Panc1 (cell line): ENCODE results near the gene SIRPB1. TPM values are rescaled to one million over a fixed set of nuclear protein-coding genes. Genes with fewer than 3 reads are reported as not detected.

ENCODE experiments used
- ATAC-seq: fragments of 200-7000 bp; cut with Tn5 transposase; 2 replicates; pipeline ENCODE4 v1.9.1; 2020; ENCODE audit warnings: mild to moderate bottlenecking, moderate library complexity
- BruUV-seq: library from RNA; stranded (reverse); fragments of 400-500 nt; replicated peaks from 2 replicates; lab custom pipeline; 2021; lab: Mats Ljungman, UMichigan
- CTCF ChIA-PET: fragments of 300-600 bp; sonication (Branson Sonifier 250); formaldehyde crosslinking; loops from one replicate; lab custom pipeline; 2022; ENCODE audit warnings: antibody characterized with exemption; lab: Charles Lee
- POLR2A ChIA-PET: fragments of 300-600 bp; sonication (Branson Sonifier 250); formaldehyde crosslinking; loops from one replicate; lab custom pipeline; 2022; ENCODE audit warnings: antibody characterized with exemption; lab: Charles Lee
- DNase-seq: peaks from one replicate; pipeline ENCODE4 v3.0.0-alpha.2; 2010; ENCODE audit warnings: low read depth, low spot score
- H3K27ac ChIP-seq: 2 replicates; pipeline ENCODE4 v1.5.1; 2011; ENCODE audit warnings: mild to moderate bottlenecking, low read length, inconsistent platforms
- H3K27me3 ChIP-seq: fragments of 200-500 bp; sonication (Bioruptor generic); 2 replicates; pipeline ENCODE4 v1.6.0; 2014; ENCODE audit warnings: low read length, inconsistent platforms; ENCODE audit not compliant: control insufficient read depth, insufficient read depth
- H3K36me3 ChIP-seq: fragments of 200-500 bp; sonication (Bioruptor generic); 2 replicates; pipeline ENCODE4 v1.5.1; 2014; ENCODE audit warnings: inconsistent platforms, mild to moderate bottlenecking, low read length, moderate library complexity; ENCODE audit not compliant: control insufficient read depth, insufficient read depth
- H3K4me1 ChIP-seq: 2 replicates; pipeline ENCODE4 v1.5.1; 2011; ENCODE audit warnings: inconsistent platforms, mild to moderate bottlenecking, low read length, moderate library complexity; ENCODE audit not compliant: control insufficient read depth, insufficient read depth
- H3K4me3 ChIP-seq, 2 experiments: 2 replicates each; pipeline ENCODE4 v1.5.1; 2011 to 2012; ENCODE audit warnings: low read depth in 2 of 2, low read length in 2 of 2, mild to moderate bottlenecking in 2 of 2, inconsistent platforms in 1 of 2, moderate library complexity in 1 of 2
- H3K9me3 ChIP-seq: fragments of 200-500 bp; sonication (Bioruptor generic); 2 replicates; pipeline ENCODE4 v1.5.1; 2014; ENCODE audit warnings: low read depth, mild to moderate bottlenecking, inconsistent platforms, low read length, moderate library complexity; ENCODE audit not compliant: control insufficient read depth, insufficient read depth
- POLR2AphosphoS5 ChIP-seq: IDR thresholded peaks from 2 replicates; pipeline ENCODE4 v1.6.1; 2012; ENCODE audit warnings: mild to moderate bottlenecking, low read depth, low read length, moderate library complexity
- REST ChIP-seq, 2 experiments: IDR thresholded peaks; 2 replicates each; pipeline ENCODE4 v1.6.1; 2011 to 2012; ENCODE audit warnings: low read depth in 2 of 2, control low read depth in 1 of 2, low read length in 1 of 2, mild to moderate bottlenecking in 1 of 2, moderate library complexity in 1 of 2; ENCODE audit not compliant: insufficient read depth in 1 of 2
- SIN3A ChIP-seq: IDR thresholded peaks from 2 replicates; pipeline ENCODE4 v1.6.1; 2012; ENCODE audit warnings: low read depth, mild to moderate bottlenecking, low read length, moderate library complexity, borderline replicate concordance; ENCODE audit not compliant: insufficient read depth
- TCF7L2 ChIP-seq: IDR thresholded peaks from 2 replicates; pipeline ENCODE4 v1.6.1; 2011; ENCODE audit warnings: mild to moderate bottlenecking, low read depth, low read length, inconsistent platforms
- in situ Hi-C: cut with HindIII; loops from 2 replicates; pipeline ENCODE4 v1.10.0; 2016; ENCODE audit warnings: low sequenced_read_pairs, low pct_unique_long_range_greater_than_20kb
- intact Hi-C: fragments of 100-400 bp; cut with micrococcal nuclease; formaldehyde crosslinking; loops from one replicate; pipeline ENCODE4 v1.10.0; 2022; ENCODE audit not compliant: unreplicated experiment
- total RNA-seq: library from RNA; stranded (reverse); gene quantifications from one replicate; pipeline ENCODE4 v1.2.1, GENCODE V29; 2021; ENCODE audit not compliant: unreplicated experiment
- TF ChIP-seq, protein P1 (sequence below): fragments of 450-650 bp; IDR thresholded peaks from 2 replicates; pipeline ENCODE4 v1.5.1; 2017; ENCODE audit warnings: mild to moderate bottlenecking

SIRPB1 gene
- total RNA-seq, 1 experiment from 2014 or later = 0.72 TPM

- DNase-seq (no peak), ATAC-seq (no peak)
- Histone ChIP-seq H3K9me3 (no peaks in the 10 kb centered on the region), H3K27ac (no peak overlapping the region), H3K27me3 (peaks cover 4% of the 10 kb centered on the region), H3K4me3 (no peak overlapping the region), H3K36me3 (no peaks in the 10 kb centered on the region), H3K4me1 (no peaks in the 10 kb centered on the region; the same call in 1 of the 2 replicates)
- POLR2A ChIA-PET = no interaction called here
- BruUV-seq = no TSS peak
- TF ChIP-seq REST (IDR thresholded peaks at IDR 0.05; ENCODE audit: insufficient read depth in 1 of 2, low read depth in 2 of 2, low read length in 1 of 2) (no peak), SIN3A (no peak), POLR2AphosphoS5 (no peak), TCF7L2 (no peak)
- TF ChIP-seq, protein P1, sequence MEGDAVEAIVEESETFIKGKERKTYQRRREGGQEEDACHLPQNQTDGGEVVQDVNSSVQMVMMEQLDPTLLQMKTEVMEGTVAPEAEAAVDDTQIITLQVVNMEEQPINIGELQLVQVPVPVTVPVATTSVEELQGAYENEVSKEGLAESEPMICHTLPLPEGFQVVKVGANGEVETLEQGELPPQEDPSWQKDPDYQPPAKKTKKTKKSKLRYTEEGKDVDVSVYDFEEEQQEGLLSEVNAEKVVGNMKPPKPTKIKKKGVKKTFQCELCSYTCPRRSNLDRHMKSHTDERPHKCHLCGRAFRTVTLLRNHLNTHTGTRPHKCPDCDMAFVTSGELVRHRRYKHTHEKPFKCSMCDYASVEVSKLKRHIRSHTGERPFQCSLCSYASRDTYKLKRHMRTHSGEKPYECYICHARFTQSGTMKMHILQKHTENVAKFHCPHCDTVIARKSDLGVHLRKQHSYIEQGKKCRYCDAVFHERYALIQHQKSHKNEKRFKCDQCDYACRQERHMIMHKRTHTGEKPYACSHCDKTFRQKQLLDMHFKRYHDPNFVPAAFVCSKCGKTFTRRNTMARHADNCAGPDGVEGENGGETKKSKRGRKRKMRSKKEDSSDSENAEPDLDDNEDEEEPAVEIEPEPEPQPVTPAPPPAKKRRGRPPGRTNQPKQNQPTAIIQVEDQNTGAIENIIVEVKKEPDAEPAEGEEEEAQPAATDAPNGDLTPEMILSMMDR = no peak
- CTCF ChIA-PET = no interaction called here
- intact Hi-C loops (no loop called here), in situ Hi-C loops (no loop called here)
Measured at GRCh38 chr20:1632178-1632577, 12.4 kb upstream of the SIRPB1 start.

DNA sequence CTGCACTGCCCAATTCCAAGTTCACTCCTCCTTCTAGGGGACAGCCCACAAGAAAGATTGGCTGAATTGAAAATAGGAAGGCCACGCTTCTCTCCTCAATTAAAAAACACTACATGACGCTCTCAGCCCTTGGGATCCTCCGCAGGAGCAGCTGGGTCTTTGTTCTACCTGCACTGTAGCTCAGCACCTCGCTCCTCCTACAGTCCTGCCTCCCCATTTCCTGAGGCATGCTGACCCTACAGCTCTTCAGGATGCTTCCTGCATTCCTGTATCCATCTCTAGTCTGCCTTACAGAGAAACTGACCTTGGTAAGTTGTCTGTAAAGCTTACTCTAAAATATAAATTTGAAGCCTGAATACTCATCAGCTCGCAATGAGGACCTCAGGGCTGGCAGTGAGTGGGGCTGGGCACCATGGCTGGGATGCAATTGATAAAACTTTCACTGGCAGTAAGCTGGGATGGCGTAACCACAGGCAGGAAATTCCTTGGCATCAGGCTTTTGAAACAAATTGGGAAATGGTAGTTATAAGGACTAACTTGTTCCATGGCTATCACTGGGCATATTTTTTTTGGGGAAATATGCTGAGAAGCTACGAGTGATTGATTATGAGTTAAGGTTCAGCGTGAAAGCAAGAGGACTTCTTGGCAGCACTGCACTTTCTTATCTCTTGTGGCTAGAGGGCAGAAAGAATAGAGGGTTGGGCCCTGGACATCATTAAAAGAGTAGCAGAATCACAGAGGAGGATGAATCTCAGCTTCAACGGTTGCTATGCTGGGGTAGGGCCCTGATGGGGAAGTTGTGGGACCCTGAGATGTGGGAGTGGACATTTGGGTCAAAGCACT lies 11.7 kb upstream of the SIRPB1 start:
- intact Hi-C loops = no loop called here
- no peaks in the 10 kb centered on the region for H3K9me3 ChIP-seq
- BruUV-seq = no TSS peak
- no peaks in the 10 kb centered on the region; the same call in 1 of the 2 replicates for H3K4me1 ChIP-seq
- POLR2A ChIA-PET = no interaction called here
- ATAC-seq = no peak
- in situ Hi-C loops = no loop called here
- peaks cover 4% of the 10 kb centered on the region for H3K27me3 ChIP-seq
- no peak for DNase-seq
- no peak overlapping the region for H3K27ac ChIP-seq
- H3K4me3 ChIP-seq = no peak overlapping the region
- CTCF ChIA-PET = no interaction called here
- TF ChIP-seq TCF7L2 = no peak
- TF ChIP-seq, protein P1 = no peak
- TF ChIP-seq REST (IDR thresholded peaks at IDR 0.05; ENCODE audit: insufficient read depth in 1 of 2, low read depth in 2 of 2, low read length in 1 of 2) = no peak
- no peak for TF ChIP-seq SIN3A
- no peaks in the 10 kb centered on the region for H3K36me3 ChIP-seq
